Umbilical cord (tissue), 2 donors: Measurements from ENCODE around the gene VPS37D. TPM values are rescaled to one million over a fixed set of nuclear protein-coding genes. Genes with fewer than 3 reads are reported as not detected.

Experiments used
- DNase-seq: peaks from one replicate; pipeline ENCODE4 v3.0.0-alpha.2; 2015; ENCODE audit warnings: low spot score
- total RNA-seq: library from RNA; depleted of rRNA; stranded (reverse); fragments of >200 nt; gene quantifications from one replicate; pipeline ENCODE4 v1.2.3, GENCODE V29; 2014; ENCODE audit warnings: low replicate concordance; ENCODE audit not compliant: insufficient read depth

Gene VPS37D
- total RNA-seq, 1 donor from 2014 or later: 10.1 TPM

DNA sequence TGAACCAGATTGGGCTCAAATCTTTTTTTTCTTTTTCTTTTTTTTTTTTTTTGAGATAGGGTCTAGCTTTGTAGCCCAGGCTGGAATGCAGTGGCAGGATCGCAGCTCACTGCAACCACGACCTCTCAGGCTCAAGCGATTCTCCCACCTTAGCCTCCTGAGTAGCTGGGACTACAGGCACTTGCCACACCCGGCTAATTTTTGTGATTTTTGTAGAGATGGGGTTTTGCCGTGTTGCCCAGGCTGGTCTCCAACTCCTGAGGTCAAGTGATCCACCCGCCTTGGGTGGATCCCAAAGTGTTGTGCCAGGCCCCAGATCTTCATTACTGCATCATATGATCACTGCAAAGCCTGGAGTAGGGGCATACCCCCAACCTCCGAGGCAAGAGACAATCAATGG is 12.9 kb downstream of the VPS37D start:
- DNase-seq: no peak

DNA sequence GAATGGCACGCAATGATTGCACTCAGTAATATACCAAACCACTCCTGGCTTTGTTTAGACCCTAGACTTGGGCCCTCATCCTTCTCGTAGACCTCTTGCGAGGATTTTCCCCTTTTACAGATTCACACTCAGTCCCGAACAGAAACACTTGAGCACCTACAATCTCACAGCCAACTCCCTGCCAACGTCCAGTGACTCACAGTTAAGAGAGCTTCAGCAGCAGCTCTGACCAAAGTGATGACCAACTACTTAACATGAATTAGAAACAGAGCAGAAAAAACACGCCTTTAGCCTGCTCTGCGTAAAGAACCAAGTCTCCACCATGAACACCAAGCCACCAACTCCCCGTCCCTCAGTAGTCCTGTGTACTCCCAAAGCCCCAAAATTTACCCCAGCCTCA is 13.4 kb downstream of the VPS37D start:
- DNase-seq: no peak

DNA sequence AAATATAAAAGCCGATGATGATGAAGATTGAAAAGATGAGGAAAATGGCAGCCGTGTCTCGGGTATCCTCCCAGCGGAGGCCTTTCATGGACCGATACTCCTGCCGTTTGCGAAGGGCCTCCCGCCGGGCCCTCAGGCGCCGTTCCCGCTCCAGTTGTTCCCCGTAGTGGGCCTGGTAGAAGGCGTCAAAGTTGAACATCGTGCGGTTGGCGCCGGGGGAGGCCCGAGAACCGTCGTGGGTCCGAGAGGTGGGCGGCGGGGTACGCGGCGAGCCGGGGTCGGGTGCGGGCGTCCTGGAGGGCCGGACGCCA is 15.1 kb downstream of the VPS37D start:
- no peak for DNase-seq

DNA sequence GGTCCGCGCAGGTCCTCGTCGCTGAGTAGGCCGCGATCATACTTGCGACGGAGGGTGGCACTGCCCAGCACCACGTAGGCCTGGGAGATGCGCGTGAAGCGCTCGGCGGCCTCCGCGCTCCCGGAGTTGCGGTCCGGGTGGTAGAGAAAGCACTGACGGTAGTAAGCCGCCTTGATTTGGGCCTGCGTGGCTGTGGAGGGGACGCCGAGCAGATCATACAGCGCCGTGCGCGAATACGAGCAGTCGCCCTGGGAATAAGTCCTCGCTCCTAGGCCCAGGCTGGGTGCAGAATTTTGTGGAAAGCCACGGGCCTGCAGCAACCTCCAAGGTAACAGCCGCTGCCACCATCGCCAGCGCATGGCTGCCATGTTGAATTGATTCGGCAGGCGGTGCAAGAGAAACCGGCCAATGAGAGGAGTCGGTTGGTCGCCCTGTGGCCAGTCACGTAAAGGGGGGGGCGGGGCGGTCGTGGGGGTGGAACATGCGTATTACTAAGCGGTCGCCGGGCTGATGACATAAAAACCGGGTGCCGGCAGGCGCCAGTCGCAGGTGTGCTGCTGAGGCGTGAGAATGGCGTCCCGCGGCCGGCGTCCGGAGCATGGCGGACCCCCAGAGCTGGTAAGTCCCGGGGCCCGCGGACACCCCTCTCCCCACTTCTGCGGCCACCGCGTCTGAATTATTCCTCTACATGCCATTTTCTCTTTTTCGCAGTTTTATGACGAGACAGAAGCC is 15.6 kb downstream of the VPS37D start, which contains the start of the genes BUD23 and DNAJC30:
TSS of gene BUD23 (plus strand) at position 542 of the 732 bp plus-strand sequence. CDS start at position 571, 29 bp downstream.
TSS of gene DNAJC30 (minus strand) at position 398 of the 732 bp plus-strand sequence. CDS start at position 368, 30 bp downstream.
- peak; percentile 96 for DNase-seq

DNA sequence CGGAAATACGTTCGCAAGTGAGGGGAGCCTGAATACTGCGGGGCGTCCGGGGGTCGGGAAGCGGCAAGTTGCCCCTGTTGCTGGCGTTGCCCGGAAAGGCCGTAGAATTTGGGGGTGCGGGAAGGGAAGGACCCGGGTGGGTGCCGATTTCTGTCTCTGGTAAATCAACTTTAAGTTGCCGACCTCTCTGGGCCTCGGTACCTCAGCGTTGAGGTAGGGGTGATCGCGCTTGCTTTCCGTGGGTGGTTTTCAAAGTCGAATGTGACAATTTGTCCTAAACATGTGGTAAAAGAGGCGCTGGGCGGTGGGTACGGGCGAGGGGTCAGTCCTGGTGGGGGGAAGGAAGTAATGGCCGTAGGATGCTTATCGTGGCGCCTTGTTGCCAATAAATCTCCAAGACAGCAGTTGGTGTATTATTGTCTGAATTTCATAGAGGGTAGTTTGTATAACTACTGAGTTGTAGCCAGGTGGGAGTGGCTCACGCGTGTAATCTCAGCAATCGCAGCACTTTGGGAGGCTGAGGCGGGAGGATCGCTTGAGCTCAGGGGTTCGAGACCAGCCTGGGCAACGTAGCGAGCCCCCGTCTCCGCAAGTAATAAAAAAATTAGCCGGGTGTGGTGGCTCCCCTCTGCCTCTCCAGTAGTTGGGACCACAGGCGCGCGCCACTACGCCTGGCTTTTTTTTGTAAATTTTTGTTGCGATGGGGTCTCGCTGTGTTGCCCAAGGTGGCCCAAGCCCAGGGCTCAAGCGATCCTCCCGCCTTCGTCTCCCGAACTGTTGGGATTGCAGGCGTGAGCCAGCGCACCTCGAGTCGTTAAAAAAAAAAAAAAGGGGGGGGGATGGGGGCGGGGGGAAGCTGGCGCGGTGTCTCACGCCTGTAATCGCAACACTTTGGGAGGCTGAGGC is 16.4 kb downstream of the VPS37D start:
- DNase-seq: no peak

DNA sequence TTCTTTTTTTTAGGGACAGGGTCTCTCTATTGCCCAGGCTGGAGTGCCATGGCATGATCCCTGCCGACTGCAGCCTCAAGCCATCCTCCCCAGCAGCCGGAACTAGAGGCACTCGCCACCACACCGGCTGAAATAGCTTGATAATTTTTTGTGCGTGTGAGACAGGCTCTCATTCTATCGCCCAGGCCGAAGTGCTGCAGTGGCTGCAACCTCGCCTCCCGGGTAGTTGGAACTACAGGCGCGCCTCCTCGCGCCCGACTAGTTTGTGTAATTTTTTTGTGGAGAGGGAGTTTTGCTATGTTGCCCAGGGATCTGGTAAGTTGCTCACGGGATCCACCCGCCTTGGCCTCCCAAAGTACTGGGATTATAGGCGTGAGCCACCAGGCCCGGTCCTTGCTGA is 17.7 kb downstream of the VPS37D start:
- DNase-seq: no peak

DNA sequence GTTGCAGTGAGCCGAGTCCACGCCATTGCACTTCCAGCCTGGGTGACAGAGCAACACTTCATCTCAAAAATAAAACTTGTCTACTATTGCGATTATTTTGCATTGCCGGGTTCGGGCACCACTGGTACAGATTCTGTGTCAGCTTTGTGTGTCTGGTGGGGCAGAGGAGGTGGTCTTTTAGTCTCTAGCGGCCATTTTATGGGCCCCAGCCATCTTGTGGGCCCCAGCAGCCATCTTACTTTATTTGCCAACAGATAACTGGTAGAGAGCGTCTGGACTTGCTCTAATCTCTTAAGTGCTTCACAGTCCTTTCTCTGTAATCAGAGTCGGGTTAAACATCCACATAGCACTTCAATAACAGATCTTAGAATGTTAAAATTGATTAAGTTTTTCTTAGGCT is 20.7 kb downstream of the VPS37D start:
- no peak for DNase-seq

DNA sequence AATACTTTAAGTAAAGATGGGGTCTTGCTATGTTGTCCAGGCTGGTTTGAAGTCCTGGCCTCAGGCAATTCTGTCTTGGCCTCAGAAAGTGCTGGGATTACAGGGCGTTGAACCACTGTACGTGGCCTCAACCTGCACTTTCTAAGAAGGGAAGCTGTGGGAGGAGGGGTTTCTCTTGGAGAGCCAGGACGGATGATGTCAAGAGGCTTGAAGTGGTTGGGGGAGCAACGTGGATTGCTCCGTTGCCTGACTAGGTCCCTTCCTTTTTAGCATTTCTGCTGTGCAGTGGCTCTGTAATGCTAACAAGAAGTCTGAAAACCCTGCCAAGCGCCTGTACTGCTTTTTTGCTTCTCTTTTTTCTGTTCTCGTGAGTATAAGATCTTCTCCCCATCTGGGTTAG is 23.0 kb downstream of the VPS37D start:
- DNase-seq: no peak

DNA sequence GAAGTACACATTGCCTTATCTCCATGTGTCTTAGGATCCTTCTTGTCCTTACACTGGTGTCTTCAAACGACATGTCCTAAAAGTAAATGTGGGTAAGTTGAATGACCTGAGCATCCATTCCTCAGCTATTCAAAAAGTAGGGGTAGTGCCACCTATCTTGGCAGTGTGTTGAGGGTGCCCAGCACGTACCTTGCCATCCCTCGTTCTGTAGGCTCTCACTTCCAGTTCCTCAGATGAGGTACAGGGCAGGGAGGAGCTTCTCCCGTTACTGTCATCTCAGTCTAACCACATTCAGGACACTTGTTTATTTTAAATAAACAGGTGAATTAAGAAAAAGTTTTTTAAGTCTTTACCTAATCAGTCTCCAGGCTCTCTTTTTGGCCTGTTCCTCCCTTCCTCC is 28.7 kb downstream of the VPS37D start:
- no peak for DNase-seq

DNA sequence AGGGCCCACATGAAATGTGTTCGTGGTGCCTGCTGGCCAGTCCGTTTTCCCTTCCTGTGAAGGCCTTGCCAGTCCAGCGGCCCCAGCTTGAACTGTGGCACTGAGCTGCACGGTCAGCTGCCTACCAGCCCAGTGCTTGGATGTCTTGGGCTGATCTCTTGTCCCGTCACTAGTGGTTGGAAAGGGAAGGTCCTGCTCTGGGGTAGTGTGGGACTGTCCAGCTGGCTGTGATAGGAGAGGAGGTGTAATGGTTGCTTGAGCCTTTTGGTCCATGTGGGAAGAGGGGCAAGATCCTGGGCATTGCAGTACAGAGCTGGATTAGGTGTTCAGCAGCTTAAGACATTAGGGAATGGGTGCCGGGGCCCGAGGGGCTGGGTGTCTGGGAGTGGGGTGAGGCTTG is 30.8 kb downstream of the VPS37D start:
- DNase-seq: no peak

DNA sequence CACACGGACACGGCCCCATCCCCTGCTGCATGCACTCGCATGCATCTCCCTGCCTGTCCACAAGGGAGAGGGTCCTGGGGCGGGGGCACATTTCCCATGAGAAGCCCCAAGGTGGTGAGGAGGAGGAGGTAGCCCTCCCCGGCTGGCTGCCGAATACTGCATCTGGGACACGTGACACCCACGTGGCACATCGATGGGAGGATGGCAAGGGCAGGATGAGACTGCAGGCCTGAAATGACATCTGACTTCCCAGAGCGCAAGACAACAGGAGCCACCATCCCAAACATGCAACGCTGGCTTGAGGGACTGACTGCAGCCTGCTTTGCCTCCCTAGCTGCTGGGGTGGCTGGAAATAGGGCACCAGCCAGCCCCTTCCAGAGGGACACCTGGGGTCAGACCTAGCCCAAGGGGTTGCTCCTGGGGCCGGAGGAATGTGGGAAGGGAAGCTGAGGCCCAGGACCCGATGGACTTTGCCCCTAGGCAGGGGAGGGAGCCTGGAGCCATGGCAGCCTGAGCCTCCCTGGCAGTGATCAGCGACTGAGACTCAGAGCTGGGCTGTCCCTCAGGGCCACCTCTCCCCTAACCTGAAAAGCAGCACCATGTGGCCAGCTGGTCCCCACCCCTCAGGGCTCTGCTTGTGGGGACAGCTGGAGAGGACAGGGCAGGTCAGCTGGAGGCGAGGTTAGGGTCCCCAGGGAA is 31.9 kb downstream of the VPS37D start:
- DNase-seq: no peak

DNA sequence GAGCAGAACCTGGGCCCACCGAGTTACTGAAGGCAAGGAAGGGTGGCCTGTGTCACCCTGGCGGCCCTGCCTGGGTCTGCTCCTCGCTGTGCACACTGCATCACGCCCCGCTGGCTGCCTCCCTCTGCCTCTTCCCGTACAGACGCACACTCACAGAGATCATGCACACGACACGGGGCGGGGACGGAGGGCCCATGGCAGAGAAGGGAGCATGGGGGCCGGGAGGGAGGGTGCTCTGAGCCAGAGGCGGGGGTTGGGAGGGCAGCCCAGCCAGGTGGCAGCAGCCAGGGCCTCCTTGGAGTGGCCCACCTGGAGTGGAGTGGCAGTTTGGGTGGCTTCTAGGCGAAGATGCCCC is 32.4 kb downstream of the VPS37D start:
- DNase-seq: no peak

DNA sequence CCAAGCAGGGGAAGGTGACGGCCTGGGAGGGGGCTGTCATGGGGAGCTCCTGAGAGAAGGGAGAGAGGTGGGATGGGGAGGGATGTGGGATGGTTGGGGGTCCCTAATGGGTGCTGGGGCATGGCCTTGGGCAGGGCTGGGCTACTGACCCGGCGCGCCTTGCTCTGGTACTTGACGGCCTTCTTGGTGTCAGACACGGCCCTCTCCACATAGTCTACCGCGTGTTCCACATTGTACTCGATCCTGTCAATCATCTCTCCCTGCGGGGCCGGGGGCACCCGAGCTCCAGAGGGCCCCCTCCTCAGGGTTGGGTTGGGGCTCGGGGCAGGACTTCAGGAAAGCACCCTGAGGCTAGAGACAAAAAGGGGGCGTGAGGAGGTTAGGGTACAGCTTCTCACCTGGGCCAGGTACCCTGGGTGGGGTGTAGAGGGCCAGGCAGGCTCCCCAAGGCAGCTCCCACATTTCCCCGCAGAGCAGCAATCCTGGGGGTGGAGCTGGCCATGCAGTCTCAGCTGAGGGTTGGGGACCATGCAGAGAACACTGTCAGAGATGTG is 33.0 kb downstream of the VPS37D start:
- DNase-seq: no peak

DNA sequence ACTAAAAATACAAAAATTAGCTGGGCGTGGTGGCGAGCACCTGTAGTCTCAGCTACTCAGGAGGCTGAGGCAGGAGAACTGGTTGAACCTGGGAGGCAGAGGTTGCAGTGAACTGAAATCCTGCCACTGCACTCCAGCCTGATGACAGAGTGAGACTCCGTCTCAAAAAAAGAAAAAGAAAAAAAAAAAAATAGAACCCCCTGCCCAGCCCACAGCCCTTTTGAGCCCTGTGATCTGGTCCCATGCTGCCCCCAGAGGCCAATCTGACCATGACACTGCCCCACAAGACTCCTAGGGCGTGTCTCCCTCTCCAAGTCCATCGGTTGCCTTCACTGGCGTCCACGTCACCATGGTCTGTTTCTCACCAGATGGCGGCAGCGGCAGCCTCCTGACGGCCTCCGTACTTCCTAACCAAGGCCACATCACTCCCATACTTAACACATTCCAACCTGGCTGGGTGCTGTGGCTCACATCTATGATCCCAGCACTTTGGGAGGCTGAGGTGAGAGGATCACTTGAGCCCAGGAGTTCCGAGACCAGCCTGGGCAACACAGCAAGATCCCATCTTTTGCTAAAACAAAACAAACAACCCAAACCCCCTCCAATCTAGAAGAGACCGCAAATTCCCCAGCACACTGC is 33.8 kb downstream of the VPS37D start:
- peak; percentile 56 for DNase-seq

DNA sequence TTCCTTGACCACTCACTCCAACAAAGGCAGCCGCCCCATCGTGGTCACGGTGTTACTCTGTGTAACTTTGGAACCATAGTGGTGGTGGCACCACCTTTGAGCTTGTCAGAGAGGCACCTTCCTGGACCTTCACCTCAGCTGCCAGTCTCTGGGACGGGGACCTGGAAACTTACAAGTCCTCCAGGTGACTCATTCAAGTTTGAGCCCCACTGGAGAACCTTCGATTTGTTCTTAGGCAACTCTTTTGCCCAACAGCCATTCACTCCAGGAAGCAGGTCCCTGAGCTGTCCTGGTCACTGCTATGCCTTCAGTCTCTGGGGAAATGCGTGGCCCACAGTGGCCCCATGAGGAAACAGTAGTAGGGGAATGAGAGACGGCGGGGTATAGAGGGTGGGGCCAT is 34.6 kb downstream of the VPS37D start:
- no peak for DNase-seq

DNA sequence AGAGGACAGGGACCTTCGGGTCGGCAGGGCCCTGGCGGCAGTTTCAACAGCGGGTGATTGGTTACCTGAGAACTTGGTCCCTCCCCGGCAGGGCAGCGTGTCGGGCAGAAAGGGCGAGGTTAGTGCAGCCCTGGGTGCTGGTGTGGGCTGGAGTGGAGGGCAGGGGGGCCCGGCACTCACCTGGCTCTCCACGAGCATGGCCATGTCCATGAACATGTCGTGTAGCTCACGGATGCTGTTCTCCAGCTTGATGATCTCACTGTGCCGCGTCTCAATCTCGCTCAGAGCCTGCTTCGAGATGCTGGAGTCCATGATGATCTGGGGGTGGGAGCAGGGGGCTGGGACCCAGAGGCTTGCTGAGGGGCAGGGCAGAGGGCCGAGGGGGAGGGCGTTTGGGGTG is 35.0 kb downstream of the VPS37D start:
- no peak for DNase-seq

DNA sequence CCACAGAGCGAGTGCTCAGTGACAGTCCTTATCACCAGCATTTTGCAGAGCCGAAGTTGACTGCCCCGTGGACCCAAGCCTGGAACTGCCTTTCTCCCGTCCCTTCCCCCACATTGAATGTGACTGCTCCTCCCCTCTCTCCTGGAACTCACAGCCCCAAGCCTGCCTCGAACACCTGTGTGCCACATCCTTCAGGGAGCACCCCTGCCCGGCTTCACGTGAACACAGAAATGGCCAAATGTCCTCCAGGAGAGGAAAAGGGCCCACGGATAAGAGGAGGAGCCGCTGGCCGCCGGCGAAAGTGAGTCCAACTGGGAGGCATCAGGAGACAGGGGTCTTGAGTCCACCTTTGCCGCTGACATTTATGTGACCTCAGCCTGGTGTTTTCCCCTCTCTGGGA is 35.6 kb downstream of the VPS37D start:
- no peak for DNase-seq

DNA sequence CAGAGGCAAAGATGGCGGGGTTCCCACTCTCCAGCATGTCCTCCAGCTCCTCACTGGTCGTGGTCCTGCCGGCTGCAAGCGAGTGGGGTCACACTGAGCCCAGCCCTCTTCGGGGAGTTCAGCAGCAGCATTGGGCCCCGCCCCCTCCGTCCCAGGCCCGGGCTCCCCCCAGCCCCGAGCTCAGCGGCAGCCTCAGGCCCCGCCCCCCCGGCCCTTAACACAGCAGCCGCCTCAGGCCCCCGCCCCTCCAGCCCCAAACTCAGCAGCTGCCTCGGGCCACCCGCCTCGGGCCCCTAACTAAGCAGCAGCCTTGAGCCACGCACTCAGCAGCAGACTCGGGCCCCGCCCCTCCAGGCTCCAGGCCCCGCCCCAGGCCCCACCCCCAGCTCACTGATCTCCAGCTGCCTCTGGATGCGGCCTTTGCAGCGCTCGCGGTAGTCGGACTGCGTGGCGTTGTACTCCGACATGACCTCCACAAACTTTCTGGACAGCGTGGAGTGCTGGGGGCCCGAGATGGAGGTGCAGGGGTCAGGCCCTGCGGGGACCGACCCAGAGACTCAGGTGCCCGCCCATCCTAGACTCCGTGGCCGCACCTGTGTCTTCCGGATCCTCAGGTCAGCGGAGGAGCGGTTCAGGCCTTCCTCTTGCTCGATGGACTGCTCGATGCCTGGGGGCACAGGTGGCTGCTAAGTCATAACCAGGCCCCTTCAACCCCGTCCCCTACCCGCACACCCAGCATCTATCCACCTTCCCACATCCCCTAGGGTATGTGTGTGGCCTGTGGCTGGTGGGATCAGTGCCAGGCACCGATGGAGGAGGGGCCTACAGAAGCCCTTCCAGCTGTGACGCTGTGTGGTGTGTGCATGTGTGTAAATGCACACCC is 36.4 kb downstream of the VPS37D start:
- peak; percentile 88 for DNase-seq

DNA sequence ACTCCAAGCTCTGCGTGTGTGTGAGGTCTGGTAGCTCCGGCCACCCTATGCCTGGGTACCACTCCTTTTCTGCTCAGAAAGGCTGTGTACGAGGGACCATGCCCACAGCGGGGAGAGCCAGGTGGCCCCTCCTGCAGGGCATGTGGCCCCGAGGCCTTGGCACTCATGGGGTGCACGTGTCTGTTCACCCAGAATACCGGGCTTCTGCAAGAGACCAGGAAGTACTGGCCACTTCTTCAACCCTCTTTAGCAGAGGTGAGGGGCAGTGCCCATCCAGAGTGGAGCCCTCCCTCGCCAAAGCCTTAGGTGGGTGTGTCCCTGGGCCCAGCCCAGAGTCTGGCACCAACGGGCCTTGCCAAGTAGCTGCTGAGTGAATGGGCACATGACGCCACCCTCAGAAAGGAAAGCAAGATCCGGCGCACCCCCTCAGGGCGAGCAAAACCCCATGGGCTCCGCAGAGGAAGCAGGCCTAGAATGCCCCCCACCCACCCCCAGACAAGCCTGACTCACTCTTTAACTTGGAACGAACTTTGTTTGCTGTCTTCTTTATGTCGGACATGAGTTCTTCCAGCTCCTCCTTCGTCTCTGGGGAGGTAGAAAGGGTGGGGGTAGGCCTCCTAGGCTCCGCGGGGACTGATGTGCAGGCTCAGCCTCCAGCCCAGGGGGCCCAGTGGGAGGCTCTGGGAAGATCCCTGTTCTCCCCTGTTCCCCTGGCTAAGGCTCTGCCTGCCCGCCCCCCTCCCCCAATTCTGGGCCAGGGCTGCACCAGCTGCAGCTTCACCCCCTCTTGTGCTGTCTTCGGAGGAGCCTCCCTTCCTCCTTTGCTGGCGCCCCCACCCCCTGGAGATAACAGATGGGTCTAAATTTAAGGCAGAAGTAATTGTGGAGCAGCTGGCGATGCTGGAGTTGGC is 37.3 kb downstream of the VPS37D start:
- peak; percentile 88 for DNase-seq

DNA sequence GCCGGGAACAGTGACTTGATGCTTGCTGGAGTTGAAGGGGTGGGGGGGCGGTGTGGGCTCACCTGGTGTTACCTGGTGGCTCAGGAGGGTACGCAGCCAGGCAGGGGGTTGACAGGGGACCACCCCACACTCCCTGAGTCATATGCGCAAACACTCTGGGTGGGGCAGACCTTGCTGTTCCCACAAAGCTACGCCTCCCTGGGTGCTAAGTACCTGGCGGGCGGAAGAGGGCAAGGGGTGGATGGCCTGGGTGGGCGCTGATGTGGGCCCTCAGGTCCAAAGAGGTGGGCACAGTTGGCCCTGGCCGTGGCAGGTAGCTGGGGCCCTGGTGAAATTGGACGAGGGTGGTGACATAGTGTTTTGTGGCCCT is 37.9 kb downstream of the VPS37D start:
- DNase-seq: no peak
